ENCODE data around the gene TMEM59L. TPM values are rescaled to one million over a fixed set of nuclear protein-coding genes. Genes with fewer than 3 reads are reported as not detected.

The TMEM59L gene
- polyA plus RNA-seq (2012; ENCODE audit: missing spikeins): not detected

DNA sequence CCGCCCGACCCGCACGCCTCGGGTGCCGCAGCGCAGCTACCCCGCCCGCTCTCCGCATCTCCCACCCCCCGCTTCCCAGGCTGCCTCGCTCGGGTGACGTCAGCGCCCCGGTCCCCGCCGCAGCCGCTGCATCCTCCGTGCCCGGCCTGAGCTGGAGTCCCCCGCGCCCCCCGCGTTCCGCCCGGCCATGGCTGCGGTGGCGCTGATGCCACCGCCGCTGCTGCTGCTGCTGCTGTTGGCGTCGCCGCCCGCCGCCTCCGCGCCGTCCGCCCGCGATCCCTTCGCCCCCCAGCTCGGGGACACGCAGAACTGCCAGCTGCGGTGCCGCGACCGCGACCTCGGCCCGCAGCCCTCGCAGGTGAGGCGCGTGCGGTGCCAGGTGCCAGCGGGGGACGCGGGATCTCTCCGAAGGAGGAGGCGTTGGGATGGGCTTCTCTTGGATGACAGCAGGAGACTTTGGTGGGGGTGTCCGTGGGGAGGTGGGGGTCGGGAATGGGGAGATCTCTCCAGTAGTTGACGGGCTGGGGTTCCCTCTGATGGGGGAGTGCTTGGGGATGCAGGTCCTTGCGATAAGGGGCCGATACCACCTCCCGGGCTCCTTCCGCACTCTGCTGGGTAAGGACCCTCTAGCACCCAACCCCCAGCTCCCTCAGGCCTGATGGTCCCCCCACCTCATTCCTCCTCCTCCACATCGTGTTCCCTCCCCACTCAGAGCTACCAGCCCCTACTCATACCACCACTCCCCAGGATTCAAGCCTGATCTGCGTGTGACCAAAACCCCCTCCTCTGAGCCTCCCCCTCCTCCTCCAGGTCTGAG lies at the start of gene TMEM59L:
Gene TMEM59L (plus strand): TSS at position 99 of the 817 bp plus-strand sequence. CDS start 89 bp downstream, at position 188.
- DNase-seq (ENCODE audit: insufficient read length): no peak
- no peak for TF ChIP-seq POLR2A (IDR thresholded peaks at IDR 0.05; ENCODE audit: low read depth, low read length)
- FAIRE-seq: no peak

DNA sequence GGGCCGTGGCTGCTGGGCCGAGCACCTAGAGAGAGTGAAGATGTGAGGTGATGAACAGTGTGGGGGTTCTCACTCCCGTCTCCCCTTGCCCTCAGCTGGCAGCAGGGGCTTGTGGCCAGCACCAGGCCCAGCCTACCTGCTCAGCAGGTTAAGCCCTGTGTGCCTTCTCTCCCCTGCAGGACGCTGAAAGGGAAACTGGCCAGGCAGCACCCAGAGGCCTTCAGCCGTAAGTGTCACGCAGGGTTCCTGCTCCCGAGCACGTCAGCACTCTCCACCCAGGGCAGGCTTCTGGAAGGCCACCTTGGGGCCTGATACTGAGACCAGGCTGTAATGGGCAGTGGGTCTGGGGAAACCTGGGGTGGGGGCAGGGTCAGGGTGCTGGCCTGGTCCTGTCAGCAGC lies 45.7 kb upstream of the TMEM59L start:
- FAIRE-seq: no peak
- no peak for TF ChIP-seq POLR2A (IDR thresholded peaks at IDR 0.05; ENCODE audit: low read depth, low read length)
- no peak for TF ChIP-seq POLR2AphosphoS5 (IDR thresholded peaks at IDR 0.05; ENCODE audit: low read depth, low read length)
- TF ChIP-seq TAF1 (IDR thresholded peaks at IDR 0.05; ENCODE audit: borderline replicate concordance, low read depth, low read length): no peak
- no peak for DNase-seq (ENCODE audit: insufficient read length)

DNA sequence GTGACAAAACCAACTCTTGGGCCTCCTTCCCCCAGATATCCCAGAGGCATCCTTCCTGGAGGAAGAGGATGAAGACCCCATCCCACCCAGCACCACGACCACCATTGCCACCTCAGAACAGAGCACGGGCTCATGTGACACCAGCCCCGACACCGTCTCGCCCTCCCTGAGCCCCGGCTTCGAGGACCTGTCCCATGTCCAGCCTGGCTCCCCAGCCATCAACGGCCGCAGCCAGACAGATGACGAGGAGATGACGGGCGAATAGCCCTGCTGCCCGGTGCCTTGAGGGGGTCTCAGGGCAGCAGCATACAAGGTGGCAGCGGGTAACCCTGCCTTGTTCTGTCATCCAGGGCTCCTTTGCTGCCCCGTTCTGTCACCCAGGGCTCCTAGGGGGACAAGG lies 44.3 kb upstream of the TMEM59L start:
- TF ChIP-seq POLR2A (IDR thresholded peaks at IDR 0.05; ENCODE audit: low read depth, low read length): no peak
- TF ChIP-seq TAF1 (IDR thresholded peaks at IDR 0.05; ENCODE audit: borderline replicate concordance, low read depth, low read length): no peak
- no peak for TF ChIP-seq POLR2AphosphoS5 (IDR thresholded peaks at IDR 0.05; ENCODE audit: low read depth, low read length)
- FAIRE-seq (no peak), DNase-seq (ENCODE audit: insufficient read length) (no peak)

DNA sequence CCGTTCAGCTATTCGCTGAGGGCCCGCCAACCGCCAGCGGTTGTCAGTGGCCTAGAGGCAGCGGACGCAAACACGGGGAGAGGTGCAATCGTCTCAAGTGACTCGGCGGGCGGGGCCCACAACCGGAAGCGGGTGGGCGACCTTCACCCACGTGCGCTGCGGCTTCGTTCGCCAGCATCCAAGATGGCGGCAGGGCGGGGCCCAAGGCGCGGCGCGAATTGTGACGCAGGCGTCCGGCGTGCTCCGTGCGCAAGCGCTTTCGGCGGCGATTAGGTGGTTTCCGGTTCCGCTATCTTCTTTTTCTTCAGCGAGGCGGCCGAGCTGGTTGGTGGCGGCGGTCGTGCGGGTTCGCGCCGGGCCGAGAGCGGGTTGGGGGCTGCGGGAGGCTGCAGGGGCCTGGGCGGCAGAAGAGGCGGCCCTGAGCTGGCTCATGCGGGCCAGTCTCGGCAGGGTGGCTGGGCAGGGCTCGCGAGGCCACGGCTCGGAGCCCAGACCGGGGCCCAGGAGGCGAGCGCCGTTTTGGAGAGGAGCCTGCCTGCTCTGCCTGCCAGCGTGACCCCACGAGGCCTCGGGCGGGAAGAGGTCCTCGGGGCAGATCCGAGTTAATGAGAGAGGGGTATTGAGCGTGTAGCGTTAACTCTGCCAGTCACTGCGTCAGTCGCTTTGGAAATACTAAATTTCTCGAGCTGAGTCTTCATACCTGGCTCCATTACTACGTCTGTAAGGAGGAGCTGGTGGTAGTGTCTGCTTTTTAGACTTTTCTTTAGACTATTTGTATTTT lies 40.9 kb upstream of the TMEM59L start, which contains the start of gene UBA52:
Gene UBA52 (plus strand): TSS at position 294 of the 781 bp plus-strand sequence. CDS start 1,444 bp downstream, outside the sequence.
- DNase-seq (ENCODE audit: insufficient read length): peak; percentile 93
- TF ChIP-seq POLR2A (IDR thresholded peaks at IDR 0.05; ENCODE audit: low read depth, low read length) (peak; percentile 97), TAF1 (IDR thresholded peaks at IDR 0.05; ENCODE audit: borderline replicate concordance, low read depth, low read length) (peak; percentile 96; the same call in 1 of the 2 replicates), POLR2AphosphoS5 (IDR thresholded peaks at IDR 0.05; ENCODE audit: low read depth, low read length) (peak; percentile 91)
- peak; percentile 99 for FAIRE-seq

DNA sequence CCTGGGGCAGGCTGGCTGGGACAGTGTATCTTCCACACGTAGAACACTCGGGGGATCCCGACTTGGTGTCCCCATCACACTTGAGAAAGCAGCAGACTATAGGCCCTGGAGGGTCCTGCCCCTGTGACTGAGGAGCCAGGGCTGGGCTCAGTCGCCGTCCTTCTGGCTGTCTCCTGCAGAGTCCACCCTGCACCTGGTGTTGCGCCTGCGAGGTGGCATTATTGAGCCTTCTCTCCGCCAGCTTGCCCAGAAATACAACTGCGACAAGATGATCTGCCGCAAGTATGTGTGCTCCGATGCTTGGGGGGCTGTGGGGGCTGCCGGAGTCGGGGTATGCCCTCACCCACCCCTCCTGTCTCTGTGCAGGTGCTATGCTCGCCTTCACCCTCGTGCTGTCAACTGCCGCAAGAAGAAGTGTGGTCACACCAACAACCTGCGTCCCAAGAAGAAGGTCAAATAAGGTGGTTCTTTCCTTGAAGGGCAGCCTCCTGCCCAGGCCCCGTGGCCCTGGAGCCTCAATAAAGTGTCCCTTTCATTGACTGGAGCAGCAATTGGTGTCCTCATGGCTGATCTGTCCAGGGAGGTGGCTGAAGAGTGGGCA lies 37.9 kb upstream of the TMEM59L start:
- TF ChIP-seq TAF1 (IDR thresholded peaks at IDR 0.05; ENCODE audit: borderline replicate concordance, low read depth, low read length) (no peak), POLR2A (IDR thresholded peaks at IDR 0.05; ENCODE audit: low read depth, low read length) (no peak), POLR2AphosphoS5 (IDR thresholded peaks at IDR 0.05; ENCODE audit: low read depth, low read length) (no peak)
- FAIRE-seq: no peak
- no peak for DNase-seq (ENCODE audit: insufficient read length)

DNA sequence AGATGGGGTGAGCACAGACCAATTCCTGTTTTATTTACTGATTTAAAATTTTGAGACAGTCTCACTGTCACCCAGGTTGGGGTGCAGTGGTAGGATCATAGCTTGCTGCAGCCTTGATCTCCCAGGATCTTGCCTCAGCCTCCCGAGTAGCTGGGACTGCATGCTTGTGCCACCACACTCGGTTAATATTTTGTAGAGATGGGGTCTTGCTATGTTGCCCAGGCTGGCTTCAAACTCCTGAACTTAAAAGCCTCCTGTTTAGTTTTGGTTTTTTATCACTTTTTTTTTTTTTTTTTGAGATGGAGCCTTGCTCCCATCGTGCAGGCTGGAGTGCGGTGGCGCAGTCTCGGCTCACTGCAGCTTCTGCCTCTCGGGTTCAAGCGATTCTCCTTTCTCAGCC lies 36.3 kb upstream of the TMEM59L start:
- TF ChIP-seq POLR2AphosphoS5 (IDR thresholded peaks at IDR 0.05; ENCODE audit: low read depth, low read length) (no peak), TAF1 (IDR thresholded peaks at IDR 0.05; ENCODE audit: borderline replicate concordance, low read depth, low read length) (no peak), POLR2A (IDR thresholded peaks at IDR 0.05; ENCODE audit: low read depth, low read length) (no peak)
- FAIRE-seq: no peak

DNA sequence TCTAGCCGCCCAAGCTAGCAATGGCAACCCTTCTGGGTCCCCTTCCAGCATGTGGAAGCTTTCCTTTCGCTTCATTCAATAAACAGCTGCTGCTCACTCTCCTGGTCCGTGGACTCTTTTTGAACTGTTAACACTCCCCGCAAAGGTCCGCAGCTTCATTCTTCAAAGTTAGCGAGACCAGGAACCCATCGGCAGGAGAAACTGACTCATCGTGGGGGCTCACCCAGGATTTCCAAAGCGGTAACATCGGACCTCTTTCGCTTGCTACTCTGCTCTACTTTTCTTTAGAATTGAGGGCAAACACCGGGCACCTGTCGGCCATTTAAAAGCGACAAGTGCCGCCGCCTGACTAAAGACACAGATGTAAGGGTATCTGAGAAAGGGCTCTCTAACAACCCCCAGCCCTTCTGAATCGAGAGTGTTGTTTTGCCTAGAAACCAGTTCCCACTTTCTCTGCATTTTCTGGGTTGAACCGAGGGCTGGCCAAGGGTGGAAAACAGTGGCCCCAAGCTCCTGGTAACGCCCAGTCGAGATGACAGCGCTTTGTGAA lies 35.2 kb upstream of the TMEM59L start:
- DNase-seq (ENCODE audit: insufficient read length) (no peak), FAIRE-seq (no peak)
- TF ChIP-seq POLR2AphosphoS5 (IDR thresholded peaks at IDR 0.05; ENCODE audit: low read depth, low read length) (peak; percentile 24; the same call in 1 of the 2 replicates), TAF1 (IDR thresholded peaks at IDR 0.05; ENCODE audit: borderline replicate concordance, low read depth, low read length) (no peak), POLR2A (IDR thresholded peaks at IDR 0.05; ENCODE audit: low read depth, low read length) (peak; percentile 58)

More for the DNA sequence above, 36.3 kb upstream of the TMEM59L start:
- no peak for DNase-seq (ENCODE audit: insufficient read length)

DNA sequence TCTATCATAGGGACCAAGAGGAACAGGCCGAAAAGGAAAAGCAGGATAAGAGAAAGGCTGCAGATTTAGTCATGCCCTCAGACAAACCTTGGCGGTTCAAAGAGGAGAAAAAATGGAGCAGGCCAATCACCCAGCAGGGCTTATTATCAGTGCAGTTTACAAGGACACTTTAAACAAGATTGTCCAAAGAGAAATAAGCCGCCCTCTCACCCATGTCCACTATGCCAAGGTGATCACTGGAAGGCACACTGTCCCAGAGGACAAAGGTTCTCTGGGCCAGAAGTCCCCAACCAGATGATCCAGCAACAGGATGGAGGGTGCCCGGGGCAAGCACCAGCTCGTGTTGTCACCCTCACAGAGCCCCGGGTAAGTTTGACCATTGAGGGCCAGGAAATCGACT lies 32.4 kb upstream of the TMEM59L start:
- DNase-seq (ENCODE audit: insufficient read length) (no peak), FAIRE-seq (no peak)
- TF ChIP-seq POLR2A (IDR thresholded peaks at IDR 0.05; ENCODE audit: low read depth, low read length): no peak
- TF ChIP-seq POLR2AphosphoS5 (IDR thresholded peaks at IDR 0.05; ENCODE audit: low read depth, low read length): no peak
- TF ChIP-seq TAF1 (IDR thresholded peaks at IDR 0.05; ENCODE audit: borderline replicate concordance, low read depth, low read length): no peak

DNA sequence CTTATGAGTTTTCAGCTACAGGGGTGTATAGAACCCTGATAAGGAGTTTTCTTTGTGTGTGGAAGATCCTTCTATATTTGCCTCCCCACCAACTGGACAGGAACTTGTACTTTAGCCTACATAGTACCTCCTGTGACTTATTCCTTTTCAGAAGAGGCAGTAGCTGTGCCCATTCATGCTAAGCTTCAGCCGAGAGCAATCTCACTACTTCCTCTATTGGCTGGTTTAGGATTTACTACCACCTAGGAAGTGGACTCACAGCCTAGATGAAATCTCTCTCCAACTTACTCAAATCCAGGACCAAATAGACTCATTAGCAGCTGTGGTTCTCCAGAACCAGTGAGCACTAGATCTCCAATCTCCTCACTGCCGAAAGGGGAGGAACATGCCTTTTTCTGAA lies 26.4 kb upstream of the TMEM59L start:
- FAIRE-seq: peak; percentile 33
- no peak for DNase-seq (ENCODE audit: insufficient read length)
- TF ChIP-seq TAF1 (IDR thresholded peaks at IDR 0.05; ENCODE audit: borderline replicate concordance, low read depth, low read length) (no peak), POLR2A (IDR thresholded peaks at IDR 0.05; ENCODE audit: low read depth, low read length) (no peak), POLR2AphosphoS5 (IDR thresholded peaks at IDR 0.05; ENCODE audit: low read depth, low read length) (no peak)

DNA sequence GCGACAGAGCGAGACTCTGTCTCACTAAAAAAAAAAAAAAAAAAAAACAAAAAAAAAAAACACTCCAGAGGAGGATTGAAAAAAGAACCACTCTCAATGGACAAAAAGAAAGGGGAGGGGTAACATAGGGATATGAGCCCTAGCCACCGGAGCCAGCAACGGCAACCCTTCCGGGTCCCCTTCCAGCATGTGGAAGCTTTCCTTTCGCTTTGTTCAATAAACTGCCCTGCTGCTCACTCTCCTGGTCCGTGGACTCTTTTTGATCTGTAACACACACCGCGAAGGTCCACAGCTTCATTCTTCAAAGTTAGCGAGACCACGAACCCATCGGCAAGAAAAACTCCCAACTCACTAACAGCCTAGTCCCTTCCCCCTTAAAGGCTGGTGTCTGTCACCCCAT lies 25.1 kb upstream of the TMEM59L start:
- TF ChIP-seq POLR2AphosphoS5 (IDR thresholded peaks at IDR 0.05; ENCODE audit: low read depth, low read length) (no peak), TAF1 (IDR thresholded peaks at IDR 0.05; ENCODE audit: borderline replicate concordance, low read depth, low read length) (no peak), POLR2A (IDR thresholded peaks at IDR 0.05; ENCODE audit: low read depth, low read length) (no peak)
- DNase-seq (ENCODE audit: insufficient read length) (no peak), FAIRE-seq (no peak)
